Nucleus accumbens (tissue), 56 donors: ENCODE results near the gene MRM1.

Experiments
- DNase-seq, 56 donors: peaks; one replicate each; lab custom pipeline; 2025; lab: John Stamatoyannopoulos, UW

Gene MRM1

GRCh38 chr17:36629252-36629847 is 28.0 kb downstream of the MRM1 start:
- DNase-seq: peak in 51 of 56 donors; percentile 9 to 86 (median 57)

GRCh38 chr17:36629970-36630502 is 28.7 kb downstream of the MRM1 start:
- DNase-seq: no peak

- no peak for DNase-seq
Observed at GRCh38 chr17:36631022-36631421, 29.6 kb downstream of the MRM1 start.

- peak in 16 of 56 donors; percentile 4 to 51 (median 28) for DNase-seq
Observed at GRCh38 chr17:36632916-36633771, 31.8 kb downstream of the MRM1 start.

- DNase-seq: no peak
Observed at GRCh38 chr17:36640346-36640745, 39.0 kb downstream of the MRM1 start.

- no peak for DNase-seq
Observed at GRCh38 chr17:36640836-36641235, 39.5 kb downstream of the MRM1 start.

GRCh38 chr17:36641331-36641876 is 40.0 kb downstream of the MRM1 start:
- no peak for DNase-seq

- DNase-seq: peak in 1 of 56 donors; percentile 17
Observed at GRCh38 chr17:36641877-36642845, 40.8 kb downstream of the MRM1 start.

GRCh38 chr17:36643086-36643685 is 41.8 kb downstream of the MRM1 start:
- no peak for DNase-seq

- DNase-seq: no peak
Observed at GRCh38 chr17:36645422-36645821, 44.0 kb downstream of the MRM1 start.

GRCh38 chr17:36647636-36648035 is 46.3 kb downstream of the MRM1 start:
- no peak for DNase-seq

- DNase-seq: peak in 3 of 56 donors; percentile 10 to 21 (median 20)
Observed at GRCh38 chr17:36650096-36650775, 48.9 kb downstream of the MRM1 start.

- DNase-seq: no peak
Observed at GRCh38 chr17:36653374-36653773, 52.0 kb downstream of the MRM1 start.

- DNase-seq: no peak
Observed at GRCh38 chr17:36653856-36654255, 52.5 kb downstream of the MRM1 start.

- no peak for DNase-seq
Observed at GRCh38 chr17:36655726-36656125, 54.3 kb downstream of the MRM1 start.

- DNase-seq: no peak
Observed at GRCh38 chr17:36657390-36657762, 56.0 kb downstream of the MRM1 start.

GRCh38 chr17:36657763-36658490 is 56.5 kb downstream of the MRM1 start:
- peak in 1 of 56 donors; percentile 25 for DNase-seq
